GM18951 (cell line): ENCODE results near the gene NSDHL.

Experiments used
- POLR2A ChIP-seq: IDR thresholded peaks from 4 replicates; pipeline ENCODE4 v1.6.1; 2011; ENCODE audit warnings: mild to moderate bottlenecking; ENCODE audit not compliant: insufficient read length, insufficient read depth; ENCODE audit errors: extremely low read depth
- in situ Hi-C: fragments of 300-500 bp; cut with MboI; formaldehyde crosslinking; loops from one replicate; pipeline ENCODE4 v1.12.0; 2022; ENCODE audit warnings: low sequenced_read_pairs, mixed read lengths, inconsistent platforms; ENCODE audit not compliant: unreplicated experiment

NSDHL gene

GRCh38 chrX:152917656-152918579 is 87.1 kb downstream of the NSDHL start:
- TF ChIP-seq POLR2A, result no peak
- in situ Hi-C loops, result no loop called here

GRCh38 chrX:152918707-152919106 is 87.8 kb downstream of the NSDHL start:
- in situ Hi-C loops, result no loop called here
- no peak for TF ChIP-seq POLR2A
